ENCODE measurements around the gene FBXW7.

FBXW7 gene

DNA sequence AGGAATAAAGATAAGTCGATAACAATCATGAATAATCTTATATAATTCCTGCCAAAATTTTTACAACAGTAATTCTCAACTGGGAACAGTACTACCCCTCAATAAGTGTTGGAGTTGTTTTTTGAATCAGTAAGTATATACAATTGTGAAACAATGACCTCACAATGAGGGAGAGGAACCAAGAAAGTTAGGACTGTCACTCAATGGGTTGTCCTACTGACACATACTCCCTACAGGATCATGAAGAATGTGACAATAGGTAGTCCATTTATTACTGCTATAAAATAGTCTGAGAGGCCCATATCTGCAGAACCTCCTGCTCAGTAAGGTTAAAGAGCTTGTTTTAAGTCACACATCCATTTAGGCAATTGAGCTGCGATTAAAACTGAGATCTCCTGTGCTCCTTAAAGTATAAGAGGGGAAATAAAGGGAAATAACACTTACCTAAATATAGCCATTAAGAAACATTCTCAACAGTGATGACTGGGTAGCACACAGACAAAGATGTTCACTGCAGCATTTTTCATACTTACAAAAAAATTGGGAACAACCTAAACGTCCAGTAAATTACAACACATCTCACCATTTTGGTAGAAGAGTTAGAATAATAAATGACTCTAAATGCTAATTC is 26.2 kb downstream of the FBXW7 start:
- DNase-seq = no peak

DNA sequence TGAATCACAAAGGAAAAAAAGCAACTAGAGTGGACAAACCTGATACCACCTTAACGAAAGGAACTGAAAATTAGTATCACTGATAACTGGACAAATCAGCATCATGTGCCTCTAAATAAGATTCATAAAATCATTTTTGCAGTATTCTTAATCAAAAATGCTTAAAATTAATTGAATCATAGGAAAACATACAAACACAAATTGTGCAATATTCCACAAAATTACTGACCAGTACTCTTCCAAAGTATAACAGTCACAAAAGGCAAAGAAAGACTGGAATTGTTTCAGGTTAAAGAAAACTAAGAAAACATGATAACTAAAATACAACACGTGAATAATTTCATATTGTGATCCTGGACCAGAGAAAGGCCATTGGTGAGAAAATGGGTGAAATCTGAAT is 27.1 kb downstream of the FBXW7 start:
- no peak for DNase-seq

DNA sequence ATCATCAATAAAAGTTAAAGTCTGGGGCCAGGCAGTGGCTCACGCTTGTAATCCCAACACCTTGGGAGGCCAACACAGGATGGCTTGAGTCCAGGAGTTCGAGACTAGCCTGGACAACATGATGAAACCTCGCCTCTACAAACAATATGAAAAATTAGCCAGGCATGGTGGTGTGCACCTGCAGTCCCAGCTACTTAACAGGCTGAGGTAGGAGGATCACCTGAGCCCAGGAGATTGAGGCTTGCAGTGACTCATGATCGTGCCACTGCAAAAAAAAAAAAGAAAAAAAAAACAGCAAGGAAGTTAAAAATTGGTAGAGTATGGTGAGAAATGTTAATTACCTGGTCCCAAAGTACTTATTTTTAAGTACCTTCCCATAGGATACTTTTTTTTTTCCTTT is 27.5 kb downstream of the FBXW7 start:
- DNase-seq = no peak

GRCh38 chr4:152503653-152504290 is 32.1 kb downstream of the FBXW7 start:
- DNase-seq = no peak

DNA sequence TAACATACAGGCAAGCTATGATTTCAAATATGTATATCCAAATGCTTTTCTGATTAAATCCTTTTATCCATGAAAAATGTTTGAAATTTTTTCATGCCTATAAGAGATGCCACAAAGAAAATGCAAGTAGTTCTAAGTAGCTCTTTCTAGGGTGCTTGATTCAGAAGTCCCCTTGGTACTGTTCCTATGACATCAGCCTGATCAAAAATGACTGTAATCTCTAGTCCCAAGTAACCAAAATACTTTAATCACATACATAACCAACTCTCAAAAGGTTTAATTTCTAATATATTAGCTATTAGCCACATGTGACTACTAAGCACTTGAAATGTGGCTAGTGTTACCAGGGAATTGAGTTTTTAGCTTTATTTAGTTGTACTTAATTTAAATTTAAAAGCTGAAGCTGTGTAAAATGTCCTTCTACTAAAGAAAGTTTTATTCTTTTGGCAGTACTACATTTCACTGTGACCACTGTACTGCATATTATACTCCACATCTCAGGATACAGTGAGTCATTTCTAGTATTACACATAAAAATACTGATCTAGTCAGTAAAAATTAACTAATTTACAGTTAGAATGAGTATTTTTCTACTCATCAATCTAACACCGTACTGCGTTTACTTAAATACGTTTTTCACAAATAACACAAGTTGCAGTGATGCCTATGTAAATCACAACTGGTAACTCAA is 33.9 kb downstream of the FBXW7 start:
- DNase-seq = no peak

DNA sequence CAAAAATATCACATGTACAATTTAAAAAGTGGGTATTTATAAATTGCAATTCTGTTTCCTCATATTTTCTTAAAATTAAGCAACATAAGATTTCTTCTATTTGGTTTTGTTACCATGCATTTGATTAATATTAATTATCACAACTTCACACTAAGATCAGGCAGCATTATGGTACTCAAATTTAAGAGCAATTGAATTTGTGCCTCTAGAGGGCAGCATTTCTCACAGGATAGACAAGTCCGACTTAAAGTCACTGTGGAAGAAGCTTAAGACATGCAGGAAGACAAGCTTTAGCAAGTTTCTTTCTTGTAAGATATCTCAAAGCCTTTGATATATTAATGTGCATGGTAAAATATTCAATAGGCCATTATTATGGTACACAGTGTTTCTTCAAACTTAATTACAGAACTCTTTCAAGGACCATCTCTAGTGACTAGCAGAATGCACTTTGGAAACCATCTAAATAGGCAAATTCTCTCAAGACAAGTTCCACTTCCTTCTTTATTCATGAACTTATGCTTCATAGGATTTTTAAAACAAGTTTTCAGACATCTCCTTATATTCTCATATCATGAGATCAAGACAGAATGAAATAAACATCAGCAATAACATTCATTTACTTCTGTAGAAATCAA is 35.0 kb downstream of the FBXW7 start:
- DNase-seq = peak; percentile 62

DNA sequence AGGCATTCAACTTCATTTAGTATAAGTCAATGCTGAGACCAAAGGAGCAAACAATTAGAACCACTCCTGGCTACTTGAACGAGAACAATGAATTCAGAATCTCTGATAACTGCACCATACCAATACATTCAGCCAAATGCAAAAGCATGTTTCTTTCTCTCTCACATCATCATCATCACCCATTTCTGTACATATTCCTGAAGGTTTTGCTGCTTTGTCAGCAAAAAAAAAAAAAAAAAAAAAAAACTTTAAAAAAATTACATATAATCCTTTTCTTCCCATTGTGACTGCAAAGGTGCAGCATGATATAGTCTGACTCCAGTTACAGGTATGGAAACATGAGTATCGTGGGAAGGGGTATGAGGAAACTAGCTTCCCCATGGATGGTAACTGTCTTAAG is 35.6 kb downstream of the FBXW7 start:
- DNase-seq = no peak

GRCh38 chr4:152499344-152499743 is 36.5 kb downstream of the FBXW7 start:
- DNase-seq = no peak

GRCh38 chr4:152494020-152494419 is 41.9 kb downstream of the FBXW7 start:
- no peak for DNase-seq

DNA sequence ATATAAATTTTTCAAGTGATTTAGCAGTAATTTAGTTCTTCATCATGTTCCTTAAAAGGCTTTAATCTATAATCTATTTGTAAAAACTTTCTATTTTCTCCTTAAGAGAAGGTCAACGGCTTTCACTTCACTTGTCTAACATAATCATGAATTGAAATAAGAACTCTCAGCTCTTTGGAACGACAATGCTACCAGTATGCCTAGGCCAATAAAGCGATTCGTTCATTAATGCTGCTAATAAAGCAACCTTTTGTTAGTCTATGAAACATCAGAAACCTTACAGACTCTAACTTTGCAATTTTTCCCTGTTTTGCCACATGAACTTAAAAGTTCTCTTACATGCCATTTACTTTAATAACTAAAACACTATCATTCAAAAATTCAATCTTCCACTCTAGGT is 47.6 kb downstream of the FBXW7 start:
- no peak for DNase-seq

GRCh38 chr4:152486429-152487389 is 49.2 kb downstream of the FBXW7 start:
- DNase-seq = no peak

DNA sequence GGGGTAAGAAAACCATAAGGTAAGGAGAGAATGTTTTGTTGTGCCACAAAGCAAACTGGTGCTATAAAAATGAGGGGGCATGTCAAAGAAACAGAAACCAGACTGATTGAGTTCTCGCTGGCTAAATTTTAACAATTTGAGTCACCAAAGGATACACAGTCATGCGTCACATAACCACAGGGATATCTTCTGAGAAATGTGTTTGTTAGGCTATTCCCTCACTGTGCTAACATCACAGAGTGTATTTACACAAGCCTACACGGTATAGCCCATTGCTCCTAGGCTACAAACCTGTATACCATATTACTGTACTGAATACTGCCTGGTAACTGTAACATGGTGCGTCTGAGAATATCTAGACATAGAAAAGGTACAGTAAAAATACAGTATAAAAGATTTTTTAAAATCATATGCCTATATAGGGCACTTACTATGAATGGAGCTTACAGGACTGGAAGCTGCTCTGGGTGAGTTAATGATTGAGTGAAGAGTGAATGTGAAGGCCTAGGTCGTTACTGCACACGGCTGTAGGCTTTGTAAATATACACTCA is 50.1 kb downstream of the FBXW7 start:
- DNase-seq = no peak

GRCh38 chr4:152482211-152482610 is 53.7 kb downstream of the FBXW7 start:
- DNase-seq = no peak

- DNase-seq = no peak
Measured at GRCh38 chr4:152480901-152481300, 55.0 kb downstream of the FBXW7 start.

DNA sequence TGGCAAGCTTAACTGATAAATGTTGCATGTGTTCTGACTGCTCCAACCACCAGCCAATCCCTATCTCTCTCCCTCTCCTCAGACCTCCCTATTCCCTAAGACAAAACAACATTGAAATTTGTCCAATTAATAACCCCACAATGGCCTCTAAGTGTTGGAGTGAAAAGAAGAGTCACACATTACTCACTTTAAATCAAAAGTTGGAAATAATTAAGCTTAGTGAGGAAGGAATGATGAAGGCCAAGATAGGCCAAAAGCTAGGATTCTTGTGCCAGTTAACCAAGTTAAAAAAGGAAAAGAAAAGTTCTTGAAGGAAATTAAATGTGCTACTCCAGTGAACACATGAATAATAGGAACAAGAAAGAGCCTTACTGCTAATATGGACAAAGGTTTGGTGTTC is 55.6 kb downstream of the FBXW7 start:
- no peak for DNase-seq

GRCh38 chr4:152479428-152480026 is 56.4 kb downstream of the FBXW7 start:
- no peak for DNase-seq

DNA sequence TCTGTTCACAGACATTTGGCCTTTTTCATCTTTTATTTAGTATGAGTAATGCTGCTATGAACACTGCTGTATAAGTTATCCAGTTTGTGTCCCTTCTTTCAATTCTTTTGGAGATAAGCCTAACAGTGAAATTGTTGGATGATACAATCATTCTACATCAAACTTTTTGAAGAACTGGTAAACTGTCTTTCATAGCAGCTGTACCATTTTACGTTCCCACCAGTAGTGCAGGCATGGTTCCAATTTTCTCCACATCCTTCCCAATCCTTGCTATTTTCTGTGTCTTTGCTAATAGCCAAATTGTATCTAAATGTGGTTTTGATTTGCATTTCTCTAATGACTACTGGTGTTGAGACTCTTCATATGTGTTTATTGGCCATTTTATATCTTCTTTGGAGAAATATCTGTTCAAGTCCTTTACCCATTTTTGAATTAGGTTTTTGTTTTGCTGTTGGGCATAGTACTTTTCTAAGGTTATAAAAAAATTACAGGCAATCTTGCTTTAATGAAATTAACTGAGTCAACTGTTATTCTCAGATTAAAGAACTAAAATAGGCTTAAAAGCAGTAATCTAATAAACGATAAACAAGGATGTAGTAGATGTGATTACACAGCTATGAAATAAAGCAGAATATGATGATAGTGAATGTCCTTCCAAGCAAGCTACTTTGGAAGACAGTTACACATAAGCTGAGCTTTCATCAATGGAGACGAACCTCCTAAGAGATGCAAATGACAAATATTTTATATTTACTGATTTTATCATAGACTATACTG is 57.2 kb downstream of the FBXW7 start:
- no peak for DNase-seq

DNA sequence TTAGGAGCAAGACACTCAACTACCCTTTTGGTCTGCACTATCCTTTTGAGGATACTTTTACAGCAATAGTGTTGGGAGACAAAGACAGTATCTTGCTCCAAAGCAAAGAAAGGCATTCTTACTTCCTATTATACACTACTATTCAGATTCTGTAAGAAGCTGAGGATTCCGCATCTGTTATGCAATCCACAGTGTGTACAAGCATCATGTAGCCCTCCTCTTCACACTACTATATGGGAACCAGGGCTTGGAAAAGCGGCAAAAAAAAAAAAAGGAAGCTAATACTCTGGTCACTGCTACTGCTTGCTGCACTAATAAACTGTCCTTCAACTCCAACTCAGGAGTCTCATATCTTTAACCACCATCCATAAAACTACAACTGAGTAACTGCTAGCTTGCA is 59.1 kb downstream of the FBXW7 start:
- no peak for DNase-seq

DNA sequence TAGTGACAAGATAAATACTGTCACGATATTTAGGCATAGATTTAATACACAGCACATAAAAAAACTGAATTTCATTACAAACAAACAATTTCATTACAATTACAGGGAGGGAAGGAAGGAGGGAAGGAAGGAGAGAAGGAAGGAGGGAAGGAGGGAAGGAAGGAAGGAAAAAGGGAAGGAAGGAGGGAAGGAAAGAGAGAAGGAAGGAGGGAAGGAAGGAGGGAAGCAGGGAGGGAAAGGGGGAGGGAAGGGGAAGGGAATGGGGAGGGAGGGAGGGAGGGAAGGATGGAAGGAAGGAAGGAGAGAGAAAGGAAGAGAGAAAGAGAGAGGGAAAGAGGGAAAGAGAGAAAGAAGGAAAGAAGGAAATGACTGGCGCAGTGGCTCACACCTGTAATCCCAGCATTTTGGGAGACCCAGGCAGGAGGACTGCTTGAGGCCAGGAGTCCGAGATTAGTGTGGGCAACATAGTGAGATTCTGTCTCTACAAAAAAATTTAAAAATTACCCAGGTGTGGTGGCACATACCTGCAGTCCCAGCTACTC is 64.6 kb downstream of the FBXW7 start:
- DNase-seq = no peak

GRCh38 chr4:152468408-152468807 is 67.5 kb downstream of the FBXW7 start:
- DNase-seq = no peak

- no peak for DNase-seq
Measured at GRCh38 chr4:152467101-152467500, 68.8 kb downstream of the FBXW7 start.

Measured in COR-L47 (cell line).